B cell (primary cell): ENCODE data around the gene CD80.

Experiments
- CTCF ChIP-seq: fragments of 200-600 bp; IDR thresholded peaks from one replicate; pipeline ENCODE4 v1.8.0; 2022; ENCODE audit warnings: antibody characterized with exemption, mild to moderate bottlenecking
- EZH2 ChIP-seq: IDR thresholded peaks from 2 replicates; pipeline ENCODE4 v1.6.1; 2012; ENCODE audit warnings: borderline replicate concordance, low read depth, mild to moderate bottlenecking, moderate library complexity, low read length; ENCODE audit not compliant: insufficient read depth, poor library complexity, severe bottlenecking

DNA sequence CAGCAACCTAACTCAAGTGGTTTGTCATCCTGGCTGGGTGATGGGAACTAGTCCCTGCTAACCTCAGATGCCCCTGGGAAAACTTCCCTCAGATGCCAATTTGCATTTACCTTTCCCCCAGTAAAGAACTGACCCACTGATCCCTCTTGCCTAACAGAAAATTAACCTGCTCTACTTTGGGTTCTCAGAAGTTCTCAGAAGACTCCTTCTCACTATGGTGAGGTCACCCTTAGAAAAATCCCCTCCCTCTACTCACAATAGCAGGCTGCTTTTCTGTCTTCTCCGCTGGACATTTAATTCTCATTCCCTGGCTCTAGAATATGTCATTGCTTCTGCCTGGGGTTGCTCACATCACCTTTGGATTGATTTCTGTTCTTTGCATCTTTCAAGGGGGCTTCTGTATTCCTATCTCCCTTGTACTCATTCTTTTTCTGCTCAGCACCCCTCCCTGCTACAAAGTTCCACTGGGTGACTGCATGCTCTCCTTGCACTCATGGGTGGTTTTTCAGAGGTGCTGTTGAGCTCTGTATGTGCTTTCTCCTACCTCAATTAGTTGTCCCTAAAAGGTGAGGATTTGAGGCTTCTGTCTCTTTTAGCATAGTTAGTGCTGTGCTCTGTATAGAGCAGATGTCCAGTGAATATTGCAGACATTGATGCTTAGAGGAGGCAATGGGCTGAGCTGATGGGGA lies 39.1 kb upstream of the CD80 start:
- TF ChIP-seq EZH2 (no peak), CTCF (no peak)
